Astrocyte (in vitro differentiated cells and primary cell): ENCODE measurements around the gene THOC6. TPM values are rescaled to one million over a fixed set of nuclear protein-coding genes. Genes with fewer than 3 reads are reported as not detected.
"Not testable (repeated sequence)": the region's sequence is repeated elsewhere in the genome, so short reads cannot be mapped to it uniquely, and the experiment has no call there.

Experiments used
- DNase-seq: peaks from one replicate; pipeline ENCODE4 v3.0.0-alpha.2; 2010; ENCODE audit warnings: low read depth
- FAIRE-seq: peaks from 2 replicates; lab custom pipeline; 2011; peaks lifted over from hg19 to GRCh38; lab: Jason Lieb, UNC
- H2AFZ ChIP-seq: 2 replicates; pipeline ENCODE4 v1.6.0; 2012; ENCODE audit warnings: low read depth, low read length, inconsistent platforms
- H3K27ac ChIP-seq: 2 replicates; pipeline ENCODE4 v1.5.1; 2011; ENCODE audit warnings: low read depth, low read length, inconsistent platforms
- H3K27me3 ChIP-seq: 2 replicates; pipeline ENCODE4 v1.6.0; 2011; ENCODE audit warnings: low read length, inconsistent platforms; ENCODE audit not compliant: insufficient read depth
- H3K36me3 ChIP-seq: 2 replicates; pipeline ENCODE4 v1.5.1; 2011; ENCODE audit warnings: low read length, inconsistent platforms; ENCODE audit not compliant: insufficient read depth
- H3K4me1 ChIP-seq: 2 replicates; pipeline ENCODE4 v1.5.1; 2011; ENCODE audit warnings: low read length, inconsistent platforms; ENCODE audit not compliant: insufficient read depth
- H3K4me2 ChIP-seq: 2 replicates; pipeline ENCODE4 v1.6.0; 2012; ENCODE audit warnings: low read length, inconsistent platforms
- H3K4me3 ChIP-seq: 2 replicates; pipeline ENCODE4 v1.5.1; 2011; ENCODE audit warnings: low read depth, mild to moderate bottlenecking, low read length, inconsistent platforms; ENCODE audit not compliant: insufficient read depth
- H3K79me2 ChIP-seq: 2 replicates; pipeline ENCODE4 v1.6.0; 2012; ENCODE audit warnings: mild to moderate bottlenecking, low read length, inconsistent platforms; ENCODE audit not compliant: insufficient read depth
- H3K9ac ChIP-seq: 2 replicates; pipeline ENCODE4 v1.6.0; 2012; ENCODE audit warnings: mild to moderate bottlenecking, low read length, inconsistent platforms
- H3K9me3 ChIP-seq: 2 replicates; pipeline ENCODE4 v1.5.1; 2012; ENCODE audit warnings: low read depth, mild to moderate bottlenecking, low read length, inconsistent platforms; ENCODE audit not compliant: insufficient read depth
- H4K20me1 ChIP-seq: 2 replicates; pipeline ENCODE4 v1.6.0; 2012; ENCODE audit warnings: low read length, inconsistent platforms; ENCODE audit not compliant: insufficient read depth
- H3K27ac Mint-ChIP-seq: one replicate; pipeline ENCODE4 v1.8.0; 2021; ENCODE audit warnings: mild to moderate bottlenecking, mixed read lengths; ENCODE audit not compliant: unreplicated experiment
- H3K27me3 Mint-ChIP-seq: one replicate; pipeline ENCODE4 v1.8.0; 2021; ENCODE audit warnings: low read depth, mixed read lengths; ENCODE audit not compliant: unreplicated experiment
- H3K36me3 Mint-ChIP-seq: one replicate; pipeline ENCODE4 v1.8.0; 2021; ENCODE audit warnings: low read depth, mixed read lengths; ENCODE audit not compliant: unreplicated experiment
- H3K4me1 Mint-ChIP-seq: one replicate; pipeline ENCODE4 v1.8.0; 2021; ENCODE audit warnings: low read depth, mixed read lengths; ENCODE audit not compliant: unreplicated experiment
- H3K4me3 Mint-ChIP-seq: one replicate; pipeline ENCODE4 v1.8.0; 2021; ENCODE audit warnings: mild to moderate bottlenecking, moderate library complexity, mixed read lengths; ENCODE audit not compliant: unreplicated experiment
- H3K9me3 Mint-ChIP-seq: one replicate; pipeline ENCODE4 v1.8.0; 2021; ENCODE audit warnings: mild to moderate bottlenecking, mixed read lengths; ENCODE audit not compliant: unreplicated experiment
- EZH2 ChIP-seq: IDR thresholded peaks from 2 replicates; pipeline ENCODE4 v1.6.1; 2012; ENCODE audit warnings: mild to moderate bottlenecking, low read length, inconsistent platforms; ENCODE audit not compliant: insufficient read depth
- total RNA-seq: library from RNA; stranded (reverse); gene quantifications from 2 replicates; pipeline ENCODE4 v1.2.1, GENCODE V29; 2021
- TF ChIP-seq, protein P1 (sequence below): IDR thresholded peaks from 2 replicates; pipeline ENCODE4 v1.5.1; 2011; ENCODE audit warnings: low read depth, mild to moderate bottlenecking, inconsistent platforms, low read length, moderate library complexity; ENCODE audit not compliant: insufficient read depth

Gene THOC6
- total RNA-seq, 1 donor from 2014 or later = 22.3 TPM

DNA sequence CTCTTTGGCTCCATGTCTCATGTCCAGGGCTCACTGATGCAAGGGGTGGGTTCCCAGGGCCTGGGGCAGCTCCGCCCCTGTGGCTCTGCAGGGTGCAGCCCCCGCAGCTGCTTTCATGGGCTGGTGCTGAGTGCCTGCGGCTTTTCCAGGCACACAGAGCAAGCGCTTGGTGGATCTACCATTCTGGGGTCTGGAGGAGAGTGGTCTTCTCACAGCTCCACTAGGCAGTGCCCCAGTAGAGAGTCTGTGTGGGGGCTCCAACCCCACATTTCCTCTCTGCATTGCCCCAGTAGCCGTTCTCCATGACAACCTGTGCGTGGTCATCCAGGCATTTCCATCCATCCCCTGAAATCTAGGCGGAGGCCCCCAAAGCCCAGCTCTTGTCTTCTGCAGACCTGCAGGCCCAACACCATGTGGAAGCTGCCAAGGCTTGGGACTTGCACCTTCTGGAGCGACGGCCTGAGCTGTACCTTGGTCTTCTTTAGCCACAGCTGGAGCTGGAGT is 46.8 kb downstream of the THOC6 start:
- DNase-seq (no peak), FAIRE-seq (no peak)
- H3K27me3 ChIP-seq = peaks cover 2% of the 10 kb centered on the region
- H4K20me1 ChIP-seq = no peaks in the 10 kb centered on the region
- Mint-ChIP-seq H3K27me3 (peaks cover 32% of the 10 kb centered on the region), H3K36me3 (peaks cover 6% of the 10 kb centered on the region), H3K27ac (no peak overlapping the region), H3K4me3 (no peak overlapping the region), H3K9me3 (peaks cover 6% of the 10 kb centered on the region), H3K4me1 (peaks cover 3% of the 10 kb centered on the region)
- H3K9me3 ChIP-seq = no peaks in the 10 kb centered on the region
- no peaks in the 10 kb centered on the region for H3K36me3 ChIP-seq
- H3K4me1 ChIP-seq = peaks cover 1% of the 10 kb centered on the region
- H3K27ac ChIP-seq = no peak overlapping the region
- H3K79me2 ChIP-seq = no peaks in the 10 kb centered on the region
- no peak overlapping the region for H2AFZ ChIP-seq
- no peak for TF ChIP-seq EZH2
- TF ChIP-seq, protein P1, sequence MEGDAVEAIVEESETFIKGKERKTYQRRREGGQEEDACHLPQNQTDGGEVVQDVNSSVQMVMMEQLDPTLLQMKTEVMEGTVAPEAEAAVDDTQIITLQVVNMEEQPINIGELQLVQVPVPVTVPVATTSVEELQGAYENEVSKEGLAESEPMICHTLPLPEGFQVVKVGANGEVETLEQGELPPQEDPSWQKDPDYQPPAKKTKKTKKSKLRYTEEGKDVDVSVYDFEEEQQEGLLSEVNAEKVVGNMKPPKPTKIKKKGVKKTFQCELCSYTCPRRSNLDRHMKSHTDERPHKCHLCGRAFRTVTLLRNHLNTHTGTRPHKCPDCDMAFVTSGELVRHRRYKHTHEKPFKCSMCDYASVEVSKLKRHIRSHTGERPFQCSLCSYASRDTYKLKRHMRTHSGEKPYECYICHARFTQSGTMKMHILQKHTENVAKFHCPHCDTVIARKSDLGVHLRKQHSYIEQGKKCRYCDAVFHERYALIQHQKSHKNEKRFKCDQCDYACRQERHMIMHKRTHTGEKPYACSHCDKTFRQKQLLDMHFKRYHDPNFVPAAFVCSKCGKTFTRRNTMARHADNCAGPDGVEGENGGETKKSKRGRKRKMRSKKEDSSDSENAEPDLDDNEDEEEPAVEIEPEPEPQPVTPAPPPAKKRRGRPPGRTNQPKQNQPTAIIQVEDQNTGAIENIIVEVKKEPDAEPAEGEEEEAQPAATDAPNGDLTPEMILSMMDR = no peak
- H3K4me3 ChIP-seq = no peak overlapping the region
- no peak overlapping the region for H3K9ac ChIP-seq
- no peak overlapping the region for H3K4me2 ChIP-seq

DNA sequence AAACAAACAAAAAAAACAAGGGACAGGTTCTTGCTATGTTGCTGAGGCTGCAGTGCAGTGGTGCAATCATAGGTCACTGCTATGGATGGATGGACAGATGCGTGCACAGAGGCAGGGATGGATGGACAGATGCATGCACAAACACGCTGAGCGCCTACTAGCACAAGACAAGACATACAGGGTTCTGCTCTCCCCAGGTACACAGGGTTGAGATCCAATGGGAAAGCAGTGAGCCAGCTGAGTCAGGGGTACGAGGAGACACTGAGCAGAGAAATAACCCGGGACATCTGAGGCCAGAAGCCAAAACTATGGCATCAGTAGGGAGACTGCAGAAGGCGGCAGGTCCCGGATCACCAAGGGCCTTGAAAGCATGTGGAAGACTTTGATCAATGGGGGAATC is 47.8 kb downstream of the THOC6 start:
- peaks cover 35% of the 10 kb centered on the region for H3K27me3 Mint-ChIP-seq
- H3K4me3 ChIP-seq = no peak overlapping the region
- no peak overlapping the region for H3K4me3 Mint-ChIP-seq
- H3K27me3 ChIP-seq = peaks cover 2% of the 10 kb centered on the region
- no peak overlapping the region for H3K4me2 ChIP-seq
- H3K79me2 ChIP-seq = no peaks in the 10 kb centered on the region
- no peaks in the 10 kb centered on the region for H3K9me3 ChIP-seq
- H3K4me1 ChIP-seq = no peaks in the 10 kb centered on the region
- H4K20me1 ChIP-seq = no peaks in the 10 kb centered on the region
- H3K9ac ChIP-seq = no peak overlapping the region
- H3K4me1 Mint-ChIP-seq = peaks cover 3% of the 10 kb centered on the region
- peaks cover 8% of the 10 kb centered on the region for H3K9me3 Mint-ChIP-seq
- no peak overlapping the region for H3K27ac Mint-ChIP-seq
- no peaks in the 10 kb centered on the region for H3K36me3 ChIP-seq
- TF ChIP-seq, protein P1 = no peak
- no peak for TF ChIP-seq EZH2
- DNase-seq = no peak
- no peak overlapping the region for H3K27ac ChIP-seq
- H2AFZ ChIP-seq = no peak overlapping the region
- peaks cover 6% of the 10 kb centered on the region for H3K36me3 Mint-ChIP-seq
- no peak for FAIRE-seq

DNA sequence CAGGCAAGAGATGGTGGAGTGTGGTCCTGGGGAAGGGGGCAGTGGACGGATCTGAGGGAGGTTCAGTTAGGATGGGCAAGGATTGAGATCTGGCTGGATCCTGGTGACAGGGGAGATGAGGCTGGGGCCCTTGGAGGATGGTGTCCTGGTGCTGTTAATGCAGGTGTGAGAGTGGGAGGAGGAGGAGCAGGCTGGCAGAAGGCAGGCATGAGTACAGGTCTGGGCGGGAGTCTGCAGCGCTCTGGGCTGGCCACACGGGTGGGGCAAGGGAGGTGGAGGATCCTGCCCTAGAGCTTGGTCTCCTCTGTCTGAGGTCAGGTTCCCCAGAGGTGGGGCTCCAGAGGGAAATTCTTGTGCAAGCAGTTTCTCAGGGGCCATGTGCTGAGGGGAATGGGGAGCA is 48.3 kb downstream of the THOC6 start:
- not testable (repeated sequence) for H3K4me3 Mint-ChIP-seq, FAIRE-seq, H3K9ac ChIP-seq

GRCh38 chr16:3072576-3073263 is 48.9 kb downstream of the THOC6 start:
- not testable (repeated sequence) for H4K20me1 ChIP-seq, H3K36me3 ChIP-seq, H3K27ac ChIP-seq, H3K27ac Mint-ChIP-seq, H3K79me2 ChIP-seq, H2AFZ ChIP-seq, H3K4me1 ChIP-seq, DNase-seq, H3K27me3 ChIP-seq, FAIRE-seq, H3K4me3 Mint-ChIP-seq, H3K36me3 Mint-ChIP-seq, H3K4me1 Mint-ChIP-seq, H3K4me2 ChIP-seq, H3K9me3 ChIP-seq, H3K9ac ChIP-seq, H3K4me3 ChIP-seq
- peaks cover 37% of the 10 kb centered on the region for H3K27me3 Mint-ChIP-seq
- peaks cover 14% of the 10 kb centered on the region for H3K9me3 Mint-ChIP-seq

More for the DNA sequence above, 48.3 kb downstream of the THOC6 start:
- not testable (repeated sequence) for H3K27ac ChIP-seq, H2AFZ ChIP-seq, H3K9me3 ChIP-seq, H3K79me2 ChIP-seq, H3K27ac Mint-ChIP-seq, H3K4me1 Mint-ChIP-seq, H3K4me2 ChIP-seq, H3K36me3 Mint-ChIP-seq, H3K36me3 ChIP-seq, H3K4me3 ChIP-seq, H3K4me1 ChIP-seq, H3K27me3 ChIP-seq, H4K20me1 ChIP-seq, DNase-seq
- Mint-ChIP-seq H3K9me3 (peaks cover 13% of the 10 kb centered on the region), H3K27me3 (peaks cover 37% of the 10 kb centered on the region)
